RWPE1 (cell line): Measurements from ENCODE around the gene SGK1.
"Not testable (repeated sequence)": the region's sequence is repeated elsewhere in the genome, so short reads cannot be mapped to it uniquely, and the experiment has no call there.

Experiments
- CTCF ChIA-PET: fragments of 350-600 bp; sonication (Branson Sonifier 250); formaldehyde crosslinking; extraction: SDS; loops from one replicate; lab custom pipeline; 2021; lab: Yijun Ruan, JAX
- POLR2A ChIA-PET: fragments of 400-600 bp; formaldehyde crosslinking; extraction: SDS; loops from one replicate; lab custom pipeline; 2020; ENCODE audit warnings: antibody characterized with exemption; ENCODE audit not compliant: low non-redundant PET; lab: Yijun Ruan, JAX
- DNase-seq: peaks from one replicate; pipeline ENCODE4 v3.0.0; 2012; ENCODE audit warnings: low spot score
- H3K27ac ChIP-seq: fragments of 450-650 bp; 2 replicates; pipeline ENCODE4 v1.5.1; 2017
- TF ChIP-seq, protein P1 (sequence below): fragments of 450-650 bp; conservative IDR thresholded peaks from 2 replicates; pipeline ENCODE4 v1.5.1; 2017; ENCODE audit warnings: low read depth, mild to moderate bottlenecking

The SGK1 gene

DNA sequence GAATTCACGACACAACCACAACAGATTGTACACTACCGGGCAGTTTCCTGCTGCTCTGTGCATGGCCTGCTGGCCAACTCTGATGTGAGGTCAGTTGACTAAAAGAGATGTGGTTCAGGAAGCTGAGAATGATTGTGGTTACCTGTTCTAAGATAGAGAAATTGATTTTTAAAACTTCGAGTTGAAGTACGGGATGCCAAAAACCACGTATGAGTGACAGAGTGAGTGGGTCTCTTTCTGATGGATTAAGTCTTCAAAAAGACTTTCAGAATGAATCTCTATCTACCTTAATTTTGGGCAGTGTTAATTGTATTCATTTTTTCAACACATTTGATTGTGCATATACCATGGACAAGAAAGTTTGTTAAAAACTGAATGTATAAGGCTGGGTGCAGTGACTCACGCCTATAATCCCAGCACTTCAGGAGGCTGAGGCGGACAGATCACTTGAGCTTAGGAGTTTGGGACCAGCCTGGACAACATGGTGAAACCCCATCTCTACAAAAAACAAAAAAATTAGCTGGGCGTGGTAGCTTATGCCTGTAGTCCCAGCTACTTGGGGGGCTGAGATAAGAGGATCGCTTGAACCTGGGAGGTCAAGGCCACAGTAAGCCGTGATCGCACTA lies 121.2 kb downstream of the SGK1 start:
- CTCF ChIA-PET, result no interaction called here

DNA sequence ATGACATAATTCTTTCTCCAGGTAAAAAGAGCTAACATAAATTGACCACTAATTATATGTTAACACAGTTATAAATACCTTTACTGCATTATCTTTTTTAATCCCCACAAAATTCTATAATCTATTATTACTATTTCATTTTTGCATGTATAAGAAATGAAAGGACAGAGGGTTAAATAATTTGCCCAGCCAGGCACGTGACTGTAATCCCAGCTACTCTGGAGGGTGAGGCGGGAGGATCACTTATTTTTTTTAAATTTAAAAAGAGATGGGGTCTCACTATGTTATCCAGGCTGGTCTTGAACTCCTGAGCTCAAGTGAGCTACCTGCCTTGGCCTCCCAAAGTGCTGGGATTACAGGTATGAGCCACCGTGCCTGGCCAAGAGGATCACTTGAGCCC lies 121.9 kb downstream of the SGK1 start:
- POLR2A ChIA-PET, result no interaction called here
- TF ChIP-seq, protein P1, sequence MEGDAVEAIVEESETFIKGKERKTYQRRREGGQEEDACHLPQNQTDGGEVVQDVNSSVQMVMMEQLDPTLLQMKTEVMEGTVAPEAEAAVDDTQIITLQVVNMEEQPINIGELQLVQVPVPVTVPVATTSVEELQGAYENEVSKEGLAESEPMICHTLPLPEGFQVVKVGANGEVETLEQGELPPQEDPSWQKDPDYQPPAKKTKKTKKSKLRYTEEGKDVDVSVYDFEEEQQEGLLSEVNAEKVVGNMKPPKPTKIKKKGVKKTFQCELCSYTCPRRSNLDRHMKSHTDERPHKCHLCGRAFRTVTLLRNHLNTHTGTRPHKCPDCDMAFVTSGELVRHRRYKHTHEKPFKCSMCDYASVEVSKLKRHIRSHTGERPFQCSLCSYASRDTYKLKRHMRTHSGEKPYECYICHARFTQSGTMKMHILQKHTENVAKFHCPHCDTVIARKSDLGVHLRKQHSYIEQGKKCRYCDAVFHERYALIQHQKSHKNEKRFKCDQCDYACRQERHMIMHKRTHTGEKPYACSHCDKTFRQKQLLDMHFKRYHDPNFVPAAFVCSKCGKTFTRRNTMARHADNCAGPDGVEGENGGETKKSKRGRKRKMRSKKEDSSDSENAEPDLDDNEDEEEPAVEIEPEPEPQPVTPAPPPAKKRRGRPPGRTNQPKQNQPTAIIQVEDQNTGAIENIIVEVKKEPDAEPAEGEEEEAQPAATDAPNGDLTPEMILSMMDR, result no peak
- CTCF ChIA-PET, result interaction anchor here (0.6 kb wide), 1 partner anchor 960 kb away, joined by 3 read pairs; no protein-coding TSS in a partner anchor
- no peak overlapping the region for H3K27ac ChIP-seq
- DNase-seq, result no peak

More for the DNA sequence above, 121.2 kb downstream of the SGK1 start:
- no peak overlapping the region for H3K27ac ChIP-seq
- POLR2A ChIA-PET, result no interaction called here
- no peak for DNase-seq
- TF ChIP-seq, protein P1, result no peak

DNA sequence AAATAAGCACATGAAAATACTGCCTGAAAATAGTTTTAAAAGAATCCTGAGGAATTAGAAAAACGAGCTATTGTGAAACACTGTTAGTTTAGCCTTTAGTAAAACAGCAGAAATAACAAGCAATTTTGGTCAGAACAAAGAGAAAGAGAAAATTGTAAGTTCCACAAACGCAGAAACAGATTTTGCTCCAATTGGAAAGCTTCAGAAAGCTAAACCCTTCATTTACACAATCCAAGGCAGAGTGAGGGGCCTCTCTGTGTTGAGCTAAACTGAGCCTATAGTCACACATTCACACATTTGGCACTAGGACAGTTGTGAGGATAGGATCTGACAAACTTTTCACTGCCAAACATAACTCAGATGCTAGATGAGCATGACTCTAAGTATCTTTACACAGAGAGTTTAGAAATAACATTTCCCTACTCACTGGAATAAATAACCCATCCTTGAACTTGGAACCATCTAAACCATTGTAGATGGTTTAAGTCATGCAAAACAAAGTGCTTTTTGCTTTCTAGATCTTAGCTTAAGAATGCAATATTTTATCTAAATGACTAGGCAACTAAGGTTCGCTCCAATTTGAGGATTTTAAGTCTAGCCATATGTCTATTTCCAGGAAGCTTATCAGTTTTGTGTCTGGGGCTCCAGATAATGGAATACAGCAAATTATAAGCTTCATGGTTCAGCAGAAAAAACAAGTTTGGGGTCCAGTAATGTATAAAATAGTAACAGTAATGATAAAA lies 122.6 kb downstream of the SGK1 start:
- DNase-seq, result no peak
- TF ChIP-seq, protein P1, result no peak
- CTCF ChIA-PET, result interaction anchor here (0.6 to 1.0 kb wide), 3 partner anchors 26 to 961 kb away, joined by 3 read pairs; no protein-coding TSS in a partner anchor
- no peak overlapping the region for H3K27ac ChIP-seq
- POLR2A ChIA-PET, result no interaction called here

DNA sequence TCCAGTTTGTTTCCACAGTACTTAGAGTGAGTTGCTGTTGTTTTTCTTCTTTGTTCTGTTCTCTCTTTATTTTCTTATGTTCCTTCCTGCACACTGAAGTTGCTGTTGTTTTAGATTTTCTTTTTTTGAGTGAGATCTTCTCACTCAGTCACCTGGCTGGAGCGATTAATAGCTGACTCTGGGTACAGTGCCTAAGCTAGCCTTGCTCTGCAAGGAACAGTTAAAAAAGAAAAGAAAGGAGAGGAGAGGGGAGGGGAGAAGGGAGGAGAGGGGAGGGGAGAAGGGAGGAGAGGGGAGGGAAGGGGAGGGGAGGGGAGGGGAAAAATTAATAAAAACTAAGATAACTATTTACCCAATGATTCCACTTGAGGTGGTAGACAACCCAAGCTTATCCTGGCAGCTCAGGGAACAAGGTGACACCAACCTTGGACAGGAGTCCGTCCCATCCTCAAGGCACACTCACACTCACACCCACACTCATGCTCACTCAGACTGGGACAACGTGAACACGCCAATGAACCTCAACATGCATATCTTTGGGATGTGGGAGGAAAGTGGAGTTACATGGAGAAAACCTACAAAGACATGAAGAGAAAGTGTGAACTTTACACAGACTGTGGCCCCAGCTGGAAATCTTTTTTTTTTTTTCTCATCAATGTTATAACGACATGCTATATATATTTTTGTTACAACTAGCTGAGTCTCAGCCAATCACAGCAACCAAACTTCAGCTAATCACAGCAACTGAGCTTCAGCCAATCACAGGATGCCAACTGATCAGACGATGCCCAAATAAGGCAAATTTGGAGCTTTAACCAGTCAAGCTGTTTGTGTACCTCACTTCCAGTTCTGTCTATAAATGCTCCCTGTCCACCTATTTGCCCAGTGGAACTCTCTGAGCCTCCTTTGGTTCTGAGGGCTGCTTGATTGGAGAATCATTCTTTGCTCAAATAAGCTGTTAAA lies 124.1 kb downstream of the SGK1 start:
- DNase-seq, result no peak
- POLR2A ChIA-PET, result interaction anchor here (0.6 kb wide), 1 partner anchor 133 kb away, joined by 4 read pairs; no protein-coding TSS in a partner anchor
- TF ChIP-seq, protein P1, result no peak
- CTCF ChIA-PET, result interaction anchor here (0.6 to 1.2 kb wide), 7 partner anchors 15 to 1127 kb away, joined by 3 to 5 read pairs (median 4); no protein-coding TSS in a partner anchor
- H3K27ac ChIP-seq, result no peak overlapping the region

DNA sequence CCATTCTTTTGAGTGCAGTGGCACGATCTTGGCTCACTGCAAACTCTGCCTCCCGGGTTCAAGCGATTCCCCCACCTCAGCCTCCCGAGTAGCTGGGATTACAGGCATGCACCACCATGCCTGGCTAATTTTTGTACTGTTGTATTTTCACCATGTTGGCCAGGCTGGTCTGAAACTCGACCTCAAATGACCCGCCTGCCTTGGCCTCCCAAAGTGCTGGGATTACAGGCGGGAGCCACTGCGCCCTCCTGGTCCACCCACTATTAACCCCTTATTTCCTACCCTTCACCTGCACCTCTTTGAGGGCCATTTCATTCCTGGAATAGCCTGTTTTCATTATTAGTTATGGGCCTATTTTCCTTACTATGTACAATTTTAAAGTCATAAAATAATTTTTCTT lies 125.3 kb downstream of the SGK1 start:
- POLR2A ChIA-PET, result not testable (repeated sequence)

DNA sequence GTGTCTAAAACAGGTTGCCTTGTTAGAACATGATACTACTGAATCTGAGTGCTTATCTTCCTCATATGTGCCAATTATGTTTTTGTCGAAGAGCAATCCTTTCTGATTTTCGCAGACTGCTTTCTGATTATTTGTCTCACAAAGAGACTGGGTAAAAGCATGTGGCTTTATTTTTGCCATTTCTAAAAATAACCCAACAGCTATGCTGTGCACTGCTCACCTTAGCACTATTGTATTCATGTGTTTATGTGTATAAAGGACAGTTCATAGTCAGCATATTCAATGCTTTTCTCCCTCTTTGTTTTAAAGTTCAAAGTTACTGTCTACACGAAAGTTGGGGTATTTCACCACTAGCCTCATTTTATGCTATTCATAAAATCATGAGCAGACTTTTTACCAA lies 127.0 kb downstream of the SGK1 start:
- no peak overlapping the region for H3K27ac ChIP-seq
- TF ChIP-seq, protein P1, result no peak
- ChIA-PET CTCF (interaction anchor here (0.7 kb wide), 1 partner anchor 351 kb away, joined by 3 read pairs; no protein-coding TSS in a partner anchor), POLR2A (no interaction called here)
- DNase-seq, result no peak

More for the DNA sequence above, 125.3 kb downstream of the SGK1 start:
- DNase-seq, H3K27ac ChIP-seq: not testable (repeated sequence)
- CTCF ChIA-PET, result interaction anchor here (1.2 kb wide), 1 partner anchor 14 kb away, joined by 4 read pairs; no protein-coding TSS in a partner anchor
